Measurements from ENCODE around the gene FKBP14.

The FKBP14 gene

GRCh38 chr7:30069096-30069867, 42.8 kb upstream of the FKBP14 start:
- Histone ChIP-seq H3K36me3 (ENCODE audit: low read depth) (0 out of 2 replicates have a peak, but pooled peaks cover 4% of the 10 kb centered on the region), H3K4me3 (ENCODE audit: severe bottlenecking) (no peak overlapping the region), H3K9me3 (ENCODE audit: severe bottlenecking) (no peaks in the 10 kb centered on the region), H3K27ac (ENCODE audit: poor library complexity, severe bottlenecking) (no peak overlapping the region), H3K4me1 (ENCODE audit: insufficient read depth, poor library complexity, severe bottlenecking) (peaks cover 3% of the 10 kb centered on the region), H3K27me3 (ENCODE audit: insufficient read depth, poor library complexity, severe bottlenecking) (no peaks in the 10 kb centered on the region)
- ATAC-seq (ENCODE audit: low read depth) (no peak), DNase-seq (ENCODE audit: low spot score) (no peak)
- no peak for TF ChIP-seq CTCF (IDR thresholded peaks at IDR 0.05; ENCODE audit: poor library complexity, severe bottlenecking)

GRCh38 chr7:30068117-30068516, 41.6 kb upstream of the FKBP14 start:
- Histone ChIP-seq H3K36me3 (ENCODE audit: low read depth) (peaks cover 9% of the 10 kb centered on the region; the same call in 1 of the 2 replicates), H3K9me3 (ENCODE audit: severe bottlenecking) (no peaks in the 10 kb centered on the region), H3K27me3 (ENCODE audit: insufficient read depth, poor library complexity, severe bottlenecking) (no peaks in the 10 kb centered on the region), H3K4me1 (ENCODE audit: insufficient read depth, poor library complexity, severe bottlenecking) (peaks cover 3% of the 10 kb centered on the region), H3K4me3 (ENCODE audit: severe bottlenecking) (no peak overlapping the region), H3K27ac (ENCODE audit: poor library complexity, severe bottlenecking) (peak overlapping the region; percentile 11)
- ATAC-seq (ENCODE audit: low read depth) (peak; percentile 94), DNase-seq (ENCODE audit: low spot score) (no peak)
- no peak for TF ChIP-seq CTCF (IDR thresholded peaks at IDR 0.05; ENCODE audit: poor library complexity, severe bottlenecking)

- H3K4me3 ChIP-seq (ENCODE audit: severe bottlenecking): no peak overlapping the region
- H3K4me1 ChIP-seq (ENCODE audit: insufficient read depth, poor library complexity, severe bottlenecking): peaks cover 3% of the 10 kb centered on the region
- no peaks in the 10 kb centered on the region for H3K27me3 ChIP-seq (ENCODE audit: insufficient read depth, poor library complexity, severe bottlenecking)
- TF ChIP-seq CTCF (IDR thresholded peaks at IDR 0.05; ENCODE audit: poor library complexity, severe bottlenecking): no peak
- ATAC-seq (ENCODE audit: low read depth): no peak
- peaks cover 20% of the 10 kb centered on the region for H3K36me3 ChIP-seq (ENCODE audit: low read depth)
- H3K9me3 ChIP-seq (ENCODE audit: severe bottlenecking): no peaks in the 10 kb centered on the region
- no peak for DNase-seq (ENCODE audit: low spot score)
- H3K27ac ChIP-seq (ENCODE audit: poor library complexity, severe bottlenecking): no peak overlapping the region
These were observed 40.2 kb upstream of the FKBP14 start for GRCh38 chr7:30066687-30067086.

- ATAC-seq (ENCODE audit: low read depth) (no peak), DNase-seq (ENCODE audit: low spot score) (no peak)
- H3K27me3 ChIP-seq (ENCODE audit: insufficient read depth, poor library complexity, severe bottlenecking): no peaks in the 10 kb centered on the region
- peaks cover 3% of the 10 kb centered on the region for H3K4me1 ChIP-seq (ENCODE audit: insufficient read depth, poor library complexity, severe bottlenecking)
- H3K27ac ChIP-seq (ENCODE audit: poor library complexity, severe bottlenecking): no peak overlapping the region
- H3K9me3 ChIP-seq (ENCODE audit: severe bottlenecking): no peaks in the 10 kb centered on the region
- TF ChIP-seq CTCF (IDR thresholded peaks at IDR 0.05; ENCODE audit: poor library complexity, severe bottlenecking): no peak
- no peak overlapping the region for H3K4me3 ChIP-seq (ENCODE audit: severe bottlenecking)
- peaks cover 24% of the 10 kb centered on the region for H3K36me3 ChIP-seq (ENCODE audit: low read depth)
These were observed 39.2 kb upstream of the FKBP14 start for GRCh38 chr7:30065746-30066145.

- H3K27ac ChIP-seq (ENCODE audit: poor library complexity, severe bottlenecking): no peak overlapping the region
- H3K4me1 ChIP-seq (ENCODE audit: insufficient read depth, poor library complexity, severe bottlenecking): no peaks in the 10 kb centered on the region
- H3K27me3 ChIP-seq (ENCODE audit: insufficient read depth, poor library complexity, severe bottlenecking): no peaks in the 10 kb centered on the region
- H3K4me3 ChIP-seq (ENCODE audit: severe bottlenecking): no peak overlapping the region
- H3K36me3 ChIP-seq (ENCODE audit: low read depth): peaks cover 24% of the 10 kb centered on the region
- ATAC-seq (ENCODE audit: low read depth) (peak; percentile 54; the same call in 1 of the 3 replicates), DNase-seq (ENCODE audit: low spot score) (no peak)
- H3K9me3 ChIP-seq (ENCODE audit: severe bottlenecking): no peaks in the 10 kb centered on the region
- peak; percentile 74 for TF ChIP-seq CTCF (IDR thresholded peaks at IDR 0.05; ENCODE audit: poor library complexity, severe bottlenecking)
These were observed 36.1 kb upstream of the FKBP14 start for GRCh38 chr7:30062587-30062986.
